ENCODE measurements around the gene RXRG. TPM values are rescaled to one million over a fixed set of nuclear protein-coding genes. Genes with fewer than 3 reads are reported as not detected.

The RXRG gene
- polyA plus RNA-seq, 1 donor, result 1.5 TPM

DNA sequence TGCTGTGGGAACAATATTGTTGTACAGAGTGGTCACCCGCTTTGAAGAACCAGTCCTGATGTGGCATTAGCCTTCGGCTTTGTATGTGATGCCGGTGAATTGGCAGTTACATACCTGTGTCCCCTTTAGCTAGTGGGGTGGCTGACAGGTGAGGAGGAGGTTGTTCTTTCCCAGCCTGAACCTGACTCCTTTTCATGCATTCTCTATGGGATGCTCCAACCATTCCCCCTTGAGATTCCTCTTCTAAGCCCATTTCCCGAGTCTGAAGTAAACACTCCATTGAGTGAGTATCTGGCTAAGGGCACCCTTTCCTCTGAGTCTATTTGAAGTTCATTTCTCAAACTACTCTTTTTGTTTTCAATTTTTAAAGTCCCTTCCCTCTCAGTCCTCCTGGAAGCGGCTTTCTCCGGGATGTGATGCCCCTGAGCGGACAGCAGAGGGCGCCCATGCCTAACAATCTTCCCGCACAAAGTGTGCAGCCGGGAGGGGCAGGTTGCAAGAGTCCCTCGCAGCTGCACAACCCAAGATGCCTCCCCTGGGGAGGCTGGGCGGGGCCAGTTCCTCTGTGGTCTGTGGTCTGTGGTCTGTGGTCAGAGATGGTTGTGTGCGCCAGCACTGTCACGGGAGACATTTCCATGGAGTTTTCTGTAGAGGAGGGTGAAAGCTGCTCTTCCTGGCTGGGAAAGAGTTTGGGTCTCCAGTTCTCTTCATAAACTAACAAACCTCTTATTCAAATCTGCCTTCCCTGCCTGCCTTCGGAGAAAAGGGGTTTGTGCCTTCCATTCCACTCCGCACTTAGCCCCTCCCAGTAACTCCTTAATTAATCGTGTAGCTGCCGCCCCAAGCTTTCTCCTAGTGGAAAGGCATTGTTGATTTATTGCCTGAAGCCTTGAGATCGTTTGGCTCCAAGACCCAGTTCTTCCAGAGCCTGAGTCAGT, 52.0 kb downstream of the RXRG start:
- H3K27ac ChIP-seq (ENCODE audit: low read length), result no peak overlapping the region
- H3K36me3 ChIP-seq (ENCODE audit: control insufficient read depth, insufficient read depth, low read length), result no peaks in the 10 kb centered on the region
- no peak overlapping the region for H3K4me3 ChIP-seq (ENCODE audit: low read length)
- no CpG with 5 or more reads among the region's 19 CpGs for WGBS (ENCODE audit: insufficient coverage, low lambda C conversion rate)
- H3K4me1 ChIP-seq (ENCODE audit: control insufficient read depth, insufficient read depth, low read length), result no peaks in the 10 kb centered on the region
- peaks cover 23% of the 10 kb centered on the region for H3K27me3 ChIP-seq (ENCODE audit: control insufficient read depth, insufficient read depth, low read length)
- DNase-seq, result peak; percentile 56 to 72
- H3K9me3 ChIP-seq (ENCODE audit: control insufficient read depth, low read depth, low read length), result no peaks in the 10 kb centered on the region

DNA sequence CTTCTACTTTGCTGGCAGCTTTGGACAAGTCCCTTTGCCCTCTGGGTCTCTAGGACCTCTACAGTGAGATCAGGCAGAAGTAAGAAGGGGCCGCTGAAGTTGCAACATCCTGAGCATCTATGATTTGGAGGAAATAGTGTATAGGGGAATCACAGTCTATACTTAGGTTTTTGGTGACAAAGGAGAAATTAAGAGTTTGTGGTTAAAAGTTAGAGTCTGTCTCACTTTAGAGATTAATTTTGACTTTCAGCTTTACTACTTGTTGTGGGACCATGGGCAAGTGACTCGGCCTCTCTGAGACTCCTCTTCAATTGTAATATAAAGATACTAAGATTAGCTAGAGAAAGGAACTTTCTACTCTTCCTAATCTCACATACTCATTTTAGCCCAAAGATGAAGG, 55.3 kb downstream of the RXRG start:
- WGBS (ENCODE audit: insufficient coverage, low lambda C conversion rate), result 75% methylated on average over 1 of the region's 2 CpGs
- no peak overlapping the region for H3K27ac ChIP-seq (ENCODE audit: low read length)
- no peak for DNase-seq
- H3K9me3 ChIP-seq (ENCODE audit: control insufficient read depth, low read depth, low read length), result no peaks in the 10 kb centered on the region
- no peak overlapping the region for H3K4me3 ChIP-seq (ENCODE audit: low read length)
- no peaks in the 10 kb centered on the region for H3K4me1 ChIP-seq (ENCODE audit: control insufficient read depth, insufficient read depth, low read length)
- H3K36me3 ChIP-seq (ENCODE audit: control insufficient read depth, insufficient read depth, low read length), result no peaks in the 10 kb centered on the region
- peaks cover 33% of the 10 kb centered on the region for H3K27me3 ChIP-seq (ENCODE audit: control insufficient read depth, insufficient read depth, low read length)

DNA sequence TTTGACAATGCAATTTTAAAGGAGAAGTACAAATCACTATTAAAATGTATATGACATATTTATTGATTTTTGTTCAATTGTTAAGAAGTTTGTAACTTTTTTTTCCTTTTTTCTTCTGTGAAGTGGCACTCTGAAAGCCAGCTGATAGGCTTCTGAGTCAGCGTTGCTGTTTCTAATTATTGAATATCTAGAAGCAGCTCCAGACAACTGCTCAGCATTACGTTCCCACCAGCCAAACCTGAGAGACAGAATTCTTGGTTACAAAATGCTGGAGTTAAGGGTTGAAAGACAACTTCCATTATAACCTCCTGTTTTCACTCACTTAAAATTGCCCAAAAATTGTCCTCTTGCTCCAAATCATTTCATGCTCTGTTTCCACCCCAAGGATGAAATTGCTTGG, 57.0 kb downstream of the RXRG start:
- H3K9me3 ChIP-seq (ENCODE audit: control insufficient read depth, low read depth, low read length), result no peaks in the 10 kb centered on the region
- no peaks in the 10 kb centered on the region for H3K36me3 ChIP-seq (ENCODE audit: control insufficient read depth, insufficient read depth, low read length)
- DNase-seq, result no peak
- H3K4me1 ChIP-seq (ENCODE audit: control insufficient read depth, insufficient read depth, low read length), result no peaks in the 10 kb centered on the region
- H3K27me3 ChIP-seq (ENCODE audit: control insufficient read depth, insufficient read depth, low read length), result peaks cover 33% of the 10 kb centered on the region
- no peak overlapping the region for H3K4me3 ChIP-seq (ENCODE audit: low read length)
- no CpG with 5 or more reads among the region's 2 CpGs for WGBS (ENCODE audit: insufficient coverage, low lambda C conversion rate)
- no peak overlapping the region for H3K27ac ChIP-seq (ENCODE audit: low read length)

DNA sequence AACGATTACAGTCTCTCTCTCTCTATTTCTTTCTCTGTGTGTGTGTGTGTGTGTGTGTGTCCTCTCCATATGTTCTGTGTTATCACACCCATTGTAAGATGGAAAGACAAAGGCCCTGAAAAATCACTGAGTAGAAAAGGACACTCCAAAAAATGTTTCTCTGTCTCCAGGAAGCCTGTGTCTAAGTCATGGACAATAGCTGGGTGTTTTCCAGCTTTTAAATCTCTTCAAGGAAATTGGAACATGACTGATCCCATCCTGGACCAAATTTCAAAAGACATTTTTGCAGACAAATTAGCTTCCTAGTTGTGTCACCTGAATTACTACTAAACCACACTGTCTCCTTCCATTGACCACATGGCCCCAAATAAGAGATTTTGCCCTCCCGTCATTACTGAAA, 57.4 kb downstream of the RXRG start:
- no peaks in the 10 kb centered on the region for H3K36me3 ChIP-seq (ENCODE audit: control insufficient read depth, insufficient read depth, low read length)
- H3K27me3 ChIP-seq (ENCODE audit: control insufficient read depth, insufficient read depth, low read length), result peaks cover 33% of the 10 kb centered on the region
- H3K9me3 ChIP-seq (ENCODE audit: control insufficient read depth, low read depth, low read length), result no peaks in the 10 kb centered on the region
- no peak for DNase-seq
- H3K4me3 ChIP-seq (ENCODE audit: low read length), result no peak overlapping the region
- no peaks in the 10 kb centered on the region for H3K4me1 ChIP-seq (ENCODE audit: control insufficient read depth, insufficient read depth, low read length)
- no peak overlapping the region for H3K27ac ChIP-seq (ENCODE audit: low read length)
- no CpG with 5 or more reads among the region's 2 CpGs for WGBS (ENCODE audit: insufficient coverage, low lambda C conversion rate)

DNA sequence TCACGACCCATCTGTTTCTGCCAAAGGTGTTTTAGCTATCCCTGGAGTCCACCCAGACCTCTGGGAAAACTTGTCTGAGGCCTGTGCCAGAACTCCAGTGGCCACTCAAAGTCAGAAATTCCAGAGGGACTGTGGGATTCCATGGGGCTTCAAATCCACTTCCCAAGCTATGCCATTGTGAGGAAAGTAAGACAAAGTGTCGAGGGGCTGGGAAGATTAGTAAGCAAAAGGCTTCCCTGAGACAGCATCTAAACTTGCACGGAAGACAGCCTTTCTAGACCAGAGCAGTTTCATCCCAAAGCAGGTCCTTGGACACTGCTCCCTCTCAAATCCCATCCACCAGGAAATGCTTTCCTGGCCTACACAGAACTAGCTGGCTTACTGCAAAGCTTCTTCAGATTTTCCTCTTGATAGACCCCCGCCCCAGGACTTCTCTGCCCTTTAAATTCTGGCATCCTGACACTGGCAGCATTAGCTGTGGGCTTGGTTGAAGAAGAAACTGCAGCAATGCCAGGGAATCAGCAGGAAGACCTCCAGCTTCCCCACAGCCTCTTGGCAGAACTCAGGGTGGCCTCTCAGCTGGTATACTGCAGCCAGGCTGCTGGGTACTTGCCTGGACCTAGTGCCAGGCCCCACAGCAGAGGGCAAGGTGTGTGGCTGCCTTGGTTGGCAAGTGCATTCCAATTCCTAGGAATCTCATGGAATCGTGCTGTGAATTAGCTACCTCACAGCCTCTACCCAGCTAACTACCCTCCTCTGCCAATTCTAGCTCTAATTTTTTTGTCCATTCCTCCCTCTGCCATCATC, 61.1 kb downstream of the RXRG start:
- Histone ChIP-seq H3K4me3 (ENCODE audit: low read length) (no peak overlapping the region), H3K4me1 (ENCODE audit: control insufficient read depth, insufficient read depth, low read length) (no peaks in the 10 kb centered on the region), H3K36me3 (ENCODE audit: control insufficient read depth, insufficient read depth, low read length) (no peaks in the 10 kb centered on the region), H3K27ac (ENCODE audit: low read length) (no peak overlapping the region), H3K9me3 (ENCODE audit: control insufficient read depth, low read depth, low read length) (no peaks in the 10 kb centered on the region), H3K27me3 (ENCODE audit: control insufficient read depth, insufficient read depth, low read length) (peaks cover 23% of the 10 kb centered on the region)
- 100% methylated on average over 1 of the region's 5 CpGs for WGBS (ENCODE audit: insufficient coverage, low lambda C conversion rate)
- DNase-seq, result no peak

DNA sequence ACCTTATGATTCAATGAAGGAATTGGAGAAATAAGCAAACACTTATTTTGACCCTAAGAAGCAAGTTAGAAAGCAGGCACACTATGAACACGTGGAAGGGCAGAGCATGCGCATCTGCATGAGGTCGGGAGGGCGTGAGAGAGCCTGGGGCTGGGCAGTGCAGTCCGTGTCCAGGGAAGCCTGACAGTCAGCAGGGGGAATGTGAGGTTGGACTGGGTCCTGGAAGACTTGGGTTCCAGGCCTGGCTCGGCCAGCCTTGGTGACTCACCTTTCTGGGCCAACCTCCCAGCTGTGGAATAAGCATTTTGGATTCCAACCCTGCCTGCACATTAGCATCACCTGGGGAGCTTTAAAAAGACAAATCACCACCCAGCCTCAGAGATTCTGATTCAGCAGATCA, 61.9 kb downstream of the RXRG start:
- H3K27ac ChIP-seq (ENCODE audit: low read length), result no peak overlapping the region
- WGBS (ENCODE audit: insufficient coverage, low lambda C conversion rate), result no CpG with 5 or more reads among the region's 6 CpGs
- H3K36me3 ChIP-seq (ENCODE audit: control insufficient read depth, insufficient read depth, low read length), result no peaks in the 10 kb centered on the region
- peaks cover 21% of the 10 kb centered on the region for H3K27me3 ChIP-seq (ENCODE audit: control insufficient read depth, insufficient read depth, low read length)
- no peaks in the 10 kb centered on the region for H3K9me3 ChIP-seq (ENCODE audit: control insufficient read depth, low read depth, low read length)
- DNase-seq, result no peak
- no peak overlapping the region for H3K4me3 ChIP-seq (ENCODE audit: low read length)
- H3K4me1 ChIP-seq (ENCODE audit: control insufficient read depth, insufficient read depth, low read length), result no peaks in the 10 kb centered on the region

DNA sequence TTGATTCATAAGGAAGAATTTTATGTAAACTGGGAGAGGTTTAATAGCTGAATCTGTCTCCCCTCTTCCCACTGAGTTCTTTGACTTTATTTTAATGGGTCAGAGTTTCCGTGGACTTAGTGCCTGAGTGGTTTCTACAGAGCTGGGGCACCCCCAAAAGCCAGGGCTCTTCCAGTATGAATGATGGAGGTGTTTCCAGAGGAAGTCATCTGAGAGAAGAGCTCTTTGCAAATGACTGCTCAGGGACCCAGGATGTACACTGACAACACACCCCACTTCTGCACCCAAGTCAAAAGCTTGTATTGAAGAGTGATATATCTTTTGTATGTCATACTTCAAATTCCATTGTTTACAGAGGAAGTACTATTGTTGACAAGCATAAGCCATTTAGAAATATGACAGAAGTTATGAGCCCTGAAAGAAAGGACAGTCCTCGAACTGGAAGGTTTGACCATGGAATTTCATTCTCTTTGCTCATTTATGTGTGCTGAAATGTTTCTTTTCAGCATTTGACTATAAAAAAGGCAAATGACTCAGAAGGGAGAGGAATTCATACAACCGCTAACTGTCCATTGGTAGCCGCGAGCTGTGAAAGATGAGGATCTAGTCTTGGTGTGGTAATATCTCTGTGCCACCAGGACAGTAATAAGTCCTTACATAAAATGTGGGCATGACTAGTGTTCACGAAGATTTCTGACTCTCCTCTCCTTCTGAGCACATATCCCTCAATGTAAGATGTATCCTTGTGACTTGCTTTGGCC, 63.0 kb downstream of the RXRG start:
- no peaks in the 10 kb centered on the region for H3K9me3 ChIP-seq (ENCODE audit: control insufficient read depth, low read depth, low read length)
- no peak for DNase-seq
- H3K4me1 ChIP-seq (ENCODE audit: control insufficient read depth, insufficient read depth, low read length), result no peaks in the 10 kb centered on the region
- no peak overlapping the region for H3K27ac ChIP-seq (ENCODE audit: low read length)
- H3K27me3 ChIP-seq (ENCODE audit: control insufficient read depth, insufficient read depth, low read length), result peaks cover 19% of the 10 kb centered on the region
- 86% methylated on average over 2 of the region's 6 CpGs for WGBS (ENCODE audit: insufficient coverage, low lambda C conversion rate)
- no peak overlapping the region for H3K4me3 ChIP-seq (ENCODE audit: low read length)
- H3K36me3 ChIP-seq (ENCODE audit: control insufficient read depth, insufficient read depth, low read length), result no peaks in the 10 kb centered on the region

DNA sequence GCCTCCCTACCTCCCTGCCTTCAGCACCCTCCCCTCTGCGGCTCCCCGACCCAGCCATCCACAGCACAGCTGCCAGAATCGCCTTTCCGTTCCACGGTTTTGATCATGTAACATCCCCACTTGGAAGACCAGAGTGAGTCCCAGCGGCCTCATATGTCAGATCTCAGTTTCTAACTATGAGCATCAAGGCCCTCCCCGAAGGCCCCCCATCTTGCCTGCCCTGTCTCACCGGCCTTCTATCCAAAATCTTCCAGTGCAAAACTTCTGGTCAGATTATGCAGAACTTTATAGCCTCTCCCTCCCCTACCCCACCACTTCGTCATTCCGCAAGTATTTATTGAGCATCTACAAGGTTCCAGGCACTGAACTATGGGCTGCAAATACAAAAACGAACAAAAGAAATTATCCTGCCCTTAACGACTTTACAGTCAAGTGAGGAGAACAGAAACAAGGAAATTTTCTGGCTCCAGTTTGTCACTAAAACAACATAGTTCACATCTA, 68.1 kb downstream of the RXRG start:
- Histone ChIP-seq H3K27me3 (ENCODE audit: control insufficient read depth, insufficient read depth, low read length) (peaks cover 19% of the 10 kb centered on the region), H3K4me3 (ENCODE audit: low read length) (peak overlapping the region; percentile 37), H3K27ac (ENCODE audit: low read length) (no peak overlapping the region), H3K4me1 (ENCODE audit: control insufficient read depth, insufficient read depth, low read length) (peaks cover 7% of the 10 kb centered on the region), H3K9me3 (ENCODE audit: control insufficient read depth, low read depth, low read length) (no peaks in the 10 kb centered on the region), H3K36me3 (ENCODE audit: control insufficient read depth, insufficient read depth, low read length) (no peaks in the 10 kb centered on the region)
- WGBS (ENCODE audit: insufficient coverage, low lambda C conversion rate), result 20% methylated on average over 1 of the region's 12 CpGs
- DNase-seq, result no peak

DNA sequence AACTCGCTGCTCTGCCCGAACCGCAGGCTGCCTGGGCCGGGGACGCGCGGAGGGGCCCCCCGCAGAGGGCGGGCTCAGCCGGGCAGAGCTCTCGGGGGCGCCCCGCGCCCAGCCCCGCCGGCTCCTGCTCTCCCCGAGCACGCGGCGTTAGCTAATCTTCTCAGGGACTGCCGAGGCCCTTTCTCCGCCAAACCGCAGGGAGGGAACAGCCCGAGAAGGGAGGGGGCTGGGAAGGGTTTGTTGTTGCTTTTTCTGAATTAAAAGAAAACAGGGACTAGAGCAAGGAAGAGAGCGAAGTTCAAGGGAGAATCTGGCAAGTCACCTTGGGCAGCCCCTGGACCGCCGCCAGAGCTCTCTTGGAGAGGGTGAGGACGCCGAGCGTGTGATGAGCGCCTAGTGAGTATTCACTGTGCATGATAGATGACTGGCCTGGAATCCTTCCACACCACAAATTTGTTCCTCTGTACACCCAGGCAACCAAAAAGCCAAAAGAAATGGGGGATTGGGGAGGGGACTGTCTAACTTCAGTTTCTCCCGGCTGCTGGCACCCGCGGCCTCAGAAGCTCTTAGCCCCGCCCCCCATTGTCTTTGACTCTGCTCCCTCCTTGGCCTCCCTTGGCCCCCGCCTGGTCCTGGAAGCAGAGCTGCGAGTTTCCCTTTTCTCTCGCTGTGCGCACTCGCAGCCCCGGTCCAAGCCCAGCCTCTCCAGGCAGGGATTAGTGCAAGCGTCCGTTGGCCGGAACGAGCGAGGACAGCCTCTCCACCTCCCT, 68.7 kb downstream of the RXRG start:
- Histone ChIP-seq H3K4me1 (ENCODE audit: control insufficient read depth, insufficient read depth, low read length) (peaks cover 7% of the 10 kb centered on the region), H3K9me3 (ENCODE audit: control insufficient read depth, low read depth, low read length) (no peaks in the 10 kb centered on the region), H3K36me3 (ENCODE audit: control insufficient read depth, insufficient read depth, low read length) (no peaks in the 10 kb centered on the region), H3K4me3 (ENCODE audit: low read length) (peak overlapping the region; percentile 37), H3K27me3 (ENCODE audit: control insufficient read depth, insufficient read depth, low read length) (peaks cover 19% of the 10 kb centered on the region), H3K27ac (ENCODE audit: low read length) (peak overlapping the region; percentile 55)
- DNase-seq, result peak; percentile 52 to 73
- WGBS (ENCODE audit: insufficient coverage, low lambda C conversion rate), result no CpG with 5 or more reads among the region's 46 CpGs

Measured in large intestine (tissue), 3 donors.